Testis (tissue), 3 donors: ENCODE measurements around the gene KLC1. TPM values are rescaled to one million over a fixed set of nuclear protein-coding genes. Genes with fewer than 3 reads are reported as not detected.

Source experiments
- DNase-seq: peaks from one replicate; pipeline ENCODE4 v3.0.0-alpha.2; 2019
- H3K27ac ChIP-seq, 2 donors: fragments of 200-600 bp; sonication (generic); one replicate each; pipeline ENCODE4 v1.5.1; 2019
- H3K27me3 ChIP-seq: fragments of 200-600 bp; sonication (generic); one replicate; pipeline ENCODE4 v1.5.1; 2019
- H3K36me3 ChIP-seq: fragments of 200-600 bp; sonication (generic); one replicate; pipeline ENCODE4 v1.5.1; 2017; ENCODE audit warnings: low read depth; ENCODE audit errors: missing control alignments
- H3K4me1 ChIP-seq: fragments of 200-600 bp; sonication (generic); one replicate; pipeline ENCODE4 v1.5.1; 2019
- H3K4me3 ChIP-seq, 2 donors: fragments of 200-600 bp; sonication (generic); one replicate each; pipeline ENCODE4 v1.5.1; 2017 to 2019
- H3K9me3 ChIP-seq: fragments of 200-600 bp; sonication (generic); one replicate; pipeline ENCODE4 v1.5.1; 2017
- POLR2A ChIP-seq: fragments of 450-650 bp; IDR thresholded peaks from one replicate; pipeline ENCODE4 v1.6.1; 2017; ENCODE audit warnings: antibody characterized with exemption, mild to moderate bottlenecking, moderate library complexity
- WGBS, 2 donors: methylation state at CpG; one replicate each; pipeline ENCODE4 v1.1.5; 2018; 5-methylcytosine and 5-hydroxymethylcytosine counted together
- intact Hi-C: fragments of 100-400 bp; cut with DNase I; formaldehyde crosslinking; loops from one replicate; pipeline ENCODE4 v1.15.1; 2023; ENCODE audit warnings: low total_unique reads
- polyA plus RNA-seq: library from polyadenylated mRNA; stranded (reverse); fragments of 350-450 nt; fragmentation: Illumina TruSeq; extraction: RNeasy Lipid Tissue Mini Kit (QIAGEN cat#74804); gene quantifications from one replicate; pipeline ENCODE4 v1.2.3, GENCODE V29; 2014; ENCODE audit warnings: low read depth, low replicate concordance; ENCODE audit not compliant: insufficient read depth
- total RNA-seq, 2 donors: library from RNA; depleted of rRNA; stranded (reverse); fragments of >200 nt; gene quantifications; one replicate each; pipeline ENCODE4 v1.2.3, GENCODE V29; 2016
- TF ChIP-seq, protein P1 (sequence below), 3 experiments: fragments of 450-650 bp in 2 of 3; fragments of 200-600 bp in 1 of 3; sonication (generic) in 1 of 3; IDR thresholded peaks; one replicate each; pipeline ENCODE4 v1.5.1; 2016 to 2019; ENCODE audit warnings: antibody characterized with exemption in 3 of 3, mild to moderate bottlenecking in 2 of 3, moderate library complexity in 1 of 3

KLC1 gene
- total and polyA plus RNA-seq, 3 donors from 2014 or later: 92.9 to 473 (median 379) TPM

DNA sequence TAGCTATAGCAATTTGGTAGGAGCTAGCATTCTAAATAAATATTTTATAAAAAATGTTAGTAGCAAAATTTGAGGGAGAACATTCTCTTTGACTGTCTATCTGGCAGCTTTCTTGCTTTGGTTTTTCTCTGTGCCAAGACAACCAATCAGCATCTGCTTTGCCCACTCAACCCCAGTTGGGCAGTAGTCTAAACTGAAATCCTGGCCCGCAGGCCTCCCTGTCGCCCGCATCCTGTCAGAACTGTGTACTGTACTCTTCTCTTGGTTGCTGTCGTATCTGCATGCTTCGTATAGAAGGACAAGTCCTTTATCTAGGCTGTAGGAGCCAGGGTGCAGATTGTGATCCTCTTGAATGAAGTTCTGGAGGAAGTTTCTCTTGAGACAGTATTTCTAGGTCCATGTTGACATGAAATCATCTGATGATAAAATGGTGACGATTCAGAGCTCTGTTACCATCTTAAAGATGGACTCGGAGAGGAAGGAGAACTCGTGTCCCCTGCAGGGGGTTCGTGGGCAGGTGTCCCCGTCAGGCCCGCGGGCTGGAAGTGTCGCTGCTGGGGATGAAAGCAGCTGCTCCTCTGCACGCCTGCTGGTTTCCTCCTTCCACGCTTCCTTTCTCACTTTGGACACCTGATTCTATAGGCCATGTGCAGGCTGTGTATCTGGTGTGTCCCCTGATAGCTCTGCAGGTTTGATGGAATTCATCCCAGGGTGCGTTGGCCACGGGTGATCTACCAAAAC lies 51.6 kb downstream of the KLC1 start:
- H3K27me3 ChIP-seq: no peaks in the 10 kb centered on the region
- H3K27ac ChIP-seq: no peak overlapping the region
- TF ChIP-seq POLR2A: no peak
- TF ChIP-seq, protein P1, sequence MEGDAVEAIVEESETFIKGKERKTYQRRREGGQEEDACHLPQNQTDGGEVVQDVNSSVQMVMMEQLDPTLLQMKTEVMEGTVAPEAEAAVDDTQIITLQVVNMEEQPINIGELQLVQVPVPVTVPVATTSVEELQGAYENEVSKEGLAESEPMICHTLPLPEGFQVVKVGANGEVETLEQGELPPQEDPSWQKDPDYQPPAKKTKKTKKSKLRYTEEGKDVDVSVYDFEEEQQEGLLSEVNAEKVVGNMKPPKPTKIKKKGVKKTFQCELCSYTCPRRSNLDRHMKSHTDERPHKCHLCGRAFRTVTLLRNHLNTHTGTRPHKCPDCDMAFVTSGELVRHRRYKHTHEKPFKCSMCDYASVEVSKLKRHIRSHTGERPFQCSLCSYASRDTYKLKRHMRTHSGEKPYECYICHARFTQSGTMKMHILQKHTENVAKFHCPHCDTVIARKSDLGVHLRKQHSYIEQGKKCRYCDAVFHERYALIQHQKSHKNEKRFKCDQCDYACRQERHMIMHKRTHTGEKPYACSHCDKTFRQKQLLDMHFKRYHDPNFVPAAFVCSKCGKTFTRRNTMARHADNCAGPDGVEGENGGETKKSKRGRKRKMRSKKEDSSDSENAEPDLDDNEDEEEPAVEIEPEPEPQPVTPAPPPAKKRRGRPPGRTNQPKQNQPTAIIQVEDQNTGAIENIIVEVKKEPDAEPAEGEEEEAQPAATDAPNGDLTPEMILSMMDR (IDR thresholded peaks at IDR 0.05): no peak
- no peaks in the 10 kb centered on the region for H3K36me3 ChIP-seq
- H3K9me3 ChIP-seq: no peaks in the 10 kb centered on the region
- WGBS, 2 donors: 82 to 84% methylated on average over 17 of the region's 17 CpGs
- H3K4me1 ChIP-seq: no peaks in the 10 kb centered on the region
- intact Hi-C loops: no loop called here
- H3K4me3 ChIP-seq: no peak overlapping the region
- no peak for DNase-seq

DNA sequence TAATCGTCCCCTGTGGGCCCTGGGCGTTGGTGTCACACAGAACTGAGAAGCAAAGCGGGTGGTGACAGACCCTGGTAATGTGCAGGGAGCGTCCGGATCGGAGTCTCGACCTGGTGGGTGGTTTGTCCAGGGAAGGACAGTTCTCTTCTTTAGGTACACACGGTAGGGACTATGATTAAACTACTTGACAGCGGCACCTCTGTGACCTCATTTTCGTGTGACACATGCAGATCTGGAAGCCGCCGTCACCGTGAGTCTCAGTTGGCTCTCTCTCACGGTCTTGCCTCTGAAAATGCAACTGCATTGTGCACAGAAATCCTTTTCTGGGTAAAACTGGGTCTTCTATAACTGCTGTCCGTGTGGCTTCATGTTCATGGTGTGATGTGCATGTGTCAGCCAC lies 54.1 kb downstream of the KLC1 start:
- 82 to 85% methylated on average over 15 of the region's 15 CpGs for WGBS, 2 donors
- Histone ChIP-seq H3K27me3 (no peaks in the 10 kb centered on the region), H3K27ac (no peak overlapping the region), H3K4me1 (no peaks in the 10 kb centered on the region), H3K4me3 (no peak overlapping the region), H3K9me3 (no peaks in the 10 kb centered on the region), H3K36me3 (no peaks in the 10 kb centered on the region)
- intact Hi-C loops: no loop called here
- no peak for DNase-seq
- TF ChIP-seq, protein P1 (IDR thresholded peaks at IDR 0.05): no peak
- TF ChIP-seq POLR2A: no peak

DNA sequence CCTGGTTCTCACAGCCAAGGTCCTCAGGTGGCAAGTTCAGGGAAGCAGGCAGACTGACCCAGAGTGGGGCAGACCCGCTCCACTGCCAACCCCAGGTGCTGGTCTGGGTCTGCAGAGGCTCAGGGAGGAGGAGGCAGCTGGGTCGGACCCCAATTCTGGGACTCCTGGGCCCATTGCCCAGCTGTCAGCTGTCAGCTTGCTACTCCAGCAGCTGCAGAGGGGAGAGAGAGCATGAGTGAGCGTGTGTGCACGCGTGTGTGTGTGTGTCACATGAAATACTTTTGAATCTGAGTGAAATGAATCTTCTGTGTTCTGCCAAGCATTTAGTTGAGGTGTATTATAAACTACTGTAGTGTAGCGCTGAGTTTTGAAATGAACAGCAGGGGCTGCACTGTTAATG lies 55.5 kb downstream of the KLC1 start:
- Histone ChIP-seq H3K4me3 (no peak overlapping the region), H3K36me3 (no peaks in the 10 kb centered on the region), H3K4me1 (peaks cover 7% of the 10 kb centered on the region), H3K9me3 (no peaks in the 10 kb centered on the region), H3K27me3 (no peaks in the 10 kb centered on the region), H3K27ac (no peak overlapping the region)
- DNase-seq: no peak
- WGBS, 2 donors: 78 to 87% methylated on average over 6 of the region's 6 CpGs
- TF ChIP-seq POLR2A: no peak
- TF ChIP-seq, protein P1 (IDR thresholded peaks at IDR 0.05): no peak
- intact Hi-C loops: no loop called here

DNA sequence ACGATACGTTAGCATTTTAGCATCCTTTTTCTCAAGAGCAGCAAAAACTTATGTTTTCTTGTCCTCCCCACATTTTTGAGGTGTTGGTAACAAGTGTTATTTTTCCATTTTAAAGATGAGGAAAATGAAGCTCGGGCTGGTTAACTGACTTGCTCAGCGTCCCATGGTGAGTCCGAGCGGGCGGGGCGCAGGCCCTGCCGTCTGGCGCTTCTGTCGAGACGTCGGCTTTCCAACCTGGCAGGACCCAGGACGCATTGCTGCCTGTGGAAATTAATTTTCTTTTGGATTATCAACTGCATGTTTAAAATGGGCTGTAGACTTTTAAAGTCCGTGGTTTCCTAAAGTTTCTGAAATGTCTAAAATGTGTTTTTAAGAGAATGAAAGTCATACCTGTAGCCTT lies 55.9 kb downstream of the KLC1 start:
- Histone ChIP-seq H3K27ac (no peak overlapping the region), H3K27me3 (no peaks in the 10 kb centered on the region), H3K4me3 (no peak overlapping the region), H3K36me3 (no peaks in the 10 kb centered on the region), H3K9me3 (no peaks in the 10 kb centered on the region), H3K4me1 (peaks cover 10% of the 10 kb centered on the region)
- 95 to 96% methylated on average over 15 of the region's 15 CpGs for WGBS, 2 donors
- intact Hi-C loops: no loop called here
- TF ChIP-seq POLR2A: no peak
- TF ChIP-seq, protein P1 (IDR thresholded peaks at IDR 0.05): no peak
- no peak for DNase-seq
